H1 (cell line): Measurements from ENCODE around the gene VASP. TPM values are rescaled to one million over a fixed set of nuclear protein-coding genes. Genes with fewer than 3 reads are reported as not detected.

Source experiments
- NRF1 ChIP-seq: IDR thresholded peaks from 2 replicates; pipeline ENCODE4 v1.6.1; 2011; ENCODE audit warnings: mild to moderate bottlenecking, low read depth, low read length, improper control_type of control experiment
- POLR2AphosphoS5 ChIP-seq: IDR thresholded peaks from 2 replicates; pipeline ENCODE4 v1.6.1; 2011; ENCODE audit warnings: low read depth, low read length
- POU5F1 ChIP-seq: IDR thresholded peaks from 2 replicates; pipeline ENCODE4 v1.6.1; 2011; ENCODE audit warnings: low read depth, mild to moderate bottlenecking, low read length, moderate library complexity
- RAD21 ChIP-seq, 2 experiments: IDR thresholded peaks in 1 of 2; conservative IDR thresholded peaks in 1 of 2; 2 replicates each; pipeline ENCODE4 v1.6.1; 2011; ENCODE audit warnings: low read depth in 2 of 2, low read length in 2 of 2, improper control_type of control experiment in 1 of 2, inconsistent platforms in 1 of 2, mild to moderate bottlenecking in 1 of 2, moderate library complexity in 1 of 2
- TEAD4 ChIP-seq: IDR thresholded peaks from 2 replicates; pipeline ENCODE4 v1.6.1; 2012; ENCODE audit warnings: low read depth, low read length, inconsistent platforms, mixed read lengths
- polyA plus RNA-seq, 7 experiments: library from polyadenylated mRNA; depleted of rRNA in 3 of 7; stranded (reverse) in 5 of 7; unstranded in 2 of 7; fragments of >200 nt in 5 of 7; fragments of 200-250 nt in 2 of 7; gene quantifications; 1 replicate in 5 of 7; 2 replicates in 1 of 7; 4 replicates in 1 of 7; pipeline versions ENCODE4 v1.2.1 to v1.2.3, GENCODE V29; 2011 to 2013; ENCODE audit warnings: missing spikeins in 2 of 7, mixed read lengths in 2 of 7
- total RNA-seq: library from RNA; stranded (reverse); fragmentation: NEBNext Ultra II Directional; extraction: Animal tissue kit (Norgen Biotek cat#: 25700); gene quantifications from 2 replicates; pipeline ENCODE4 v1.2.1, GENCODE V29; 2021

VASP gene
- total and polyA plus RNA-seq, 2 of the 8 experiments (the other 6 are each of a cell fraction or from before 2014, with no cell fraction given), result 89.7 to 135 TPM

GRCh38 chr19:45517641-45518468, 10.6 kb downstream of the VASP start (continued):
- no peak for TF ChIP-seq RAD21 (IDR thresholded peaks at IDR 0.05 in 1 of 2, conservative IDR thresholded peaks at IDR 0.05 in 1 of 2; ENCODE audit: low read depth in 2 of 2, low read length in 2 of 2)
- no peak for TF ChIP-seq NRF1
- TF ChIP-seq POU5F1, result no peak
- no peak for TF ChIP-seq TEAD4
- no peak for TF ChIP-seq POLR2AphosphoS5
- TF ChIP-seq, all 59 proteins: peak for 0
